GM12892 (cell line): ENCODE measurements around the gene PDS5B.

ENCODE experiments used
- POLR2A ChIP-seq: IDR thresholded peaks from 2 replicates; pipeline ENCODE4 v1.6.1; 2011; ENCODE audit warnings: low read depth, low read length, control low read depth
- POLR2AphosphoS5 ChIP-seq: IDR thresholded peaks from 2 replicates; pipeline ENCODE4 v1.6.1; 2011; ENCODE audit warnings: low read depth, low read length, control low read depth

DNA sequence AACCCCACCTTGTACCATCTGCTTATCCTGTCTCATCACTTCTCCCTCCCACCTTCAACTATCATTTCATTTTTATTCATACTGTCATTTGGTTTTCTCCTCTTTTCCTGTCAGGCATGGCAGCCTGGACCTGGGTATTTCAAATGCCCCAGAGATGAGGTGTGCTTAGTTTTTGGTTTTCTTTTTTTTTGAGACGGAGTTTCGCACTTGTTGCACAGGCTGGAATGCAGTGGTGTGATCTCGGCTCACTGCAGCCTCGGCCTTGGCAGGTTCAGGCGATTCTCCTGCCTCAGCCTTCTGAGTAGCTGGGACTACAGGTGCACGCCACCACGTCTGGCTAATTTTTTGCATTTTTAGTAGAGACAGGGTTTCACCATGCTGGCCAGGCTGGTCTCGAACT lies 5.8 kb downstream of the PDS5B start:
- no peak for TF ChIP-seq POLR2A
- no peak for TF ChIP-seq POLR2AphosphoS5
